ENCODE measurements around the gene ACTL9. TPM values are rescaled to one million over a fixed set of nuclear protein-coding genes. Genes with fewer than 3 reads are reported as not detected.

The ACTL9 gene
- total RNA-seq, 2 experiments from 2014 or later, result not detected

GRCh38 chr19:8696993-8697392 is 1.6 kb downstream of the ACTL9 start:
- no peaks in the 10 kb centered on the region for H3K9me3 Mint-ChIP-seq
- H3K4me3 Mint-ChIP-seq, result no peak overlapping the region
- H3K36me3 Mint-ChIP-seq, result no peaks in the 10 kb centered on the region
- H3K27me3 Mint-ChIP-seq, result peaks cover 12% of the 10 kb centered on the region
- no peak for DNase-seq
- H3K4me1 Mint-ChIP-seq, result peaks cover 22% of the 10 kb centered on the region
- H3K27ac Mint-ChIP-seq, result no peak overlapping the region

- no peaks in the 10 kb centered on the region for H3K9me3 Mint-ChIP-seq
- no peaks in the 10 kb centered on the region for H3K36me3 Mint-ChIP-seq
- no peak overlapping the region for H3K27ac Mint-ChIP-seq
- H3K4me1 Mint-ChIP-seq, result peaks cover 13% of the 10 kb centered on the region
- DNase-seq, result no peak
- H3K27me3 Mint-ChIP-seq, result peaks cover 12% of the 10 kb centered on the region
- H3K4me3 Mint-ChIP-seq, result no peak overlapping the region
Measured at GRCh38 chr19:8695911-8696310, 2.7 kb downstream of the ACTL9 start.

- H3K36me3 Mint-ChIP-seq, result no peaks in the 10 kb centered on the region
- H3K4me1 Mint-ChIP-seq, result peaks cover 10% of the 10 kb centered on the region
- H3K4me3 Mint-ChIP-seq, result no peak overlapping the region
- no peaks in the 10 kb centered on the region for H3K9me3 Mint-ChIP-seq
- peaks cover 12% of the 10 kb centered on the region for H3K27me3 Mint-ChIP-seq
- DNase-seq, result no peak
- H3K27ac Mint-ChIP-seq, result no peak overlapping the region
Measured at GRCh38 chr19:8695501-8695900, 3.1 kb downstream of the ACTL9 start.

DNA sequence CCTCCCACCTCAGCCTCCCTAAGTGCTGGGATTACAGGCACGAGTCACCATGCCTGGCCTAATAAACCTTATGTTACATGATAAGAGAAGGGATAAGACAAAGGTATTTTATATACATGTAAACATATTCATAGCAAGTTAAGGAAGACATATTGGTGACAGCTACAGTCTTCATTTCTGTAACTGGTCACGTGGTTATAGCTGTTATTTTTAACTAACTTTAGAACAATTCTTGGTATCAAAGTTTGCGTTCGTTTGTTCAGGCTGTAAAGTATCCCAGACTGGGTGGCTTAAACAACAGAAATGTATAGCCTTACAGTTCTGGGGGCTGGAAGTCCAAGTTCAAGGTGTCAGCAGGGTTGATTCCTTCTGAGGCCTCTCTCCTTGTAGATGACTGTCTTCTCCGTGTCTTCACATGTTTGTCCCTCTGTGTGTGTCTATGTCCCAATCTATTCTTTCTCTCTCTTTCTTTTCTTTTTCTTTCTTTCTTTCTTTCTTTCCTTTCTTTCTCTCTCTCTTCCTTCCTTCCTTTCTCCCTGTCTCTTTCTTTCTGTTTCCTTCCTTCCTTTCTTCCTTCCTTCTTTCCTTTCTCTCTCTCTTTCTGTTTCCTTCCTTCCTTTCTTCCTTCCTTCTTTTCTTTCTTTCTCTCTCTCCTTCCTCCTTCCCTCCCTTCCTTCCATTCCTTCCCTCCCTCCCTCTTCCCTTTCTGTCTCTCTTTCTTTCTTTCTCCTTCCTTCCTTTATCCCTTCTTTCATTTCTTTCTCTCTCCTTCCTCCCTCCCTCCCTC is 7.6 kb downstream of the ACTL9 start:
- H3K4me1 Mint-ChIP-seq, result peaks cover 3% of the 10 kb centered on the region
- H3K4me3 Mint-ChIP-seq, result no peak overlapping the region
- no peak overlapping the region for H3K27ac Mint-ChIP-seq
- H3K27me3 Mint-ChIP-seq, result peaks cover 4% of the 10 kb centered on the region
- no peaks in the 10 kb centered on the region for H3K36me3 Mint-ChIP-seq
- H3K9me3 Mint-ChIP-seq, result no peaks in the 10 kb centered on the region
- no peak for DNase-seq

GRCh38 chr19:8688930-8689329 is 9.7 kb downstream of the ACTL9 start:
- H3K4me3 Mint-ChIP-seq, result no peak overlapping the region
- no peaks in the 10 kb centered on the region for H3K9me3 Mint-ChIP-seq
- no peaks in the 10 kb centered on the region for H3K4me1 Mint-ChIP-seq
- H3K27ac Mint-ChIP-seq, result no peak overlapping the region
- no peak for DNase-seq
- no peaks in the 10 kb centered on the region for H3K36me3 Mint-ChIP-seq
- H3K27me3 Mint-ChIP-seq, result peaks cover 4% of the 10 kb centered on the region

- H3K9me3 Mint-ChIP-seq, result no peaks in the 10 kb centered on the region
- no peak overlapping the region for H3K4me3 Mint-ChIP-seq
- no peaks in the 10 kb centered on the region for H3K27me3 Mint-ChIP-seq
- H3K36me3 Mint-ChIP-seq, result no peaks in the 10 kb centered on the region
- H3K4me1 Mint-ChIP-seq, result peaks cover 4% of the 10 kb centered on the region
- no peak overlapping the region for H3K27ac Mint-ChIP-seq
- no peak for DNase-seq
Measured at GRCh38 chr19:8686549-8686948, 12.0 kb downstream of the ACTL9 start.

DNA sequence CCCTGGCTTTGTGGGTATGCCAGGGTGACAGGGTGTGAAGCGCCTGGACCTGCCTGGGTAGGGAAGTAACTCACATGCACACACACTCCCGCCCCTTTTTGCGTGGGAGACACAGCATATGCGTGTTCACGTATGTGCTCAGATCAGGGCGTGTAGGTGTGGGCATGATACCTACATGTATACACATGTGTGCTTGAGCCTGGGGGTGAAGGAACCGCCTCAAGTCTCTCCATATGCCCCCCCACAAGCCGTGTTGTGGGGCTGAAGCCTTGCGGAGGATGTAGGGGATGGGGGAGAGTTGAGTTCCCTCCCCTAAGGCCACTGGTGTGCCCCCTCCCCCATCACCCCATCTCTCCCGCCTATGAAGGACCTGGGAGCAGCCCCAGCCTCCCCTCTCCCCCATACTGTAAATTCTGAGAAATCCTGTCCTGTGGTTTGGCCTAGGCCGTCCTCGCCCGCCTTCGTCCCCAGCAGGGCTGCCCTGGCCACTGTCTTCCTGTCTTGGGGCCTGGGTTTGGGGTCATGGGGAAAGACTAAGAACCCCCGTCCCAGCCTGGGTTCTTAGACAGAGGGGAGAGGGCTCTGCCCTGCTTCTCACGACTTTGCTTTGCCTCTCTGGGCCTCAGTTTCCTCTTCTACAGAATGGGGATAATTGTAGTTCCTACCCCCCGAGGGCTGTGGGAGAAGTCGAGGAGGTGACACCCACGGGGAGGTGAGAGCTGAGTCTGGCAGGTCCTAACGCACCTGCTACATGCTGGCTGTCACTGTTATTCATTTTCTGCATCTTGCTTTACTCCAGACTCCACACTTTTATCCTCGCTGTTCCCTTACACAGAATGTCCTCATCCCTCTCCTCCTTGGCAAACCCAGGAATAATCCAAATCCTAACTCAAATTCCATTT is 14.3 kb downstream of the ACTL9 start:
- no peak overlapping the region for H3K27ac Mint-ChIP-seq
- no peak overlapping the region for H3K4me3 Mint-ChIP-seq
- no peak for DNase-seq
- H3K27me3 Mint-ChIP-seq, result no peaks in the 10 kb centered on the region
- no peaks in the 10 kb centered on the region for H3K36me3 Mint-ChIP-seq
- H3K9me3 Mint-ChIP-seq, result no peaks in the 10 kb centered on the region
- peaks cover 9% of the 10 kb centered on the region for H3K4me1 Mint-ChIP-seq

DNA sequence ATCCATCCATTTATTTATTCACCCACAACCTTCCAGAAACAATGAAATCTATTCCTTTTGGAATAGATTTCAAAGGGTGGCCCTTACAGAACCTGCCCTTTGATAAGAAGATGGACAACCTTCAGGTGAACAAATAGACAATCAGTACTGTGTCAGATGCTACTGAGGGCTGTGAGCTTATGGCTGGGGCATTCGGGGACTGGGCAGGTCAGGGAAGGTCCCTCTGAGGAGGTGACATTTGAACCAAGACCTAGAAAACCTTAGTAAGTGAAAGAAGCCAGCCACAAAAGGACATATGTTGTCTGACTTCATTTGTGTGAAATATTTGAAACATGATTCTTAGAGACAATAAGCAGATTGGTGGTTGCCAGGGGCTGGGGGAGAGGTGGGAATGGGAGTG is 15.7 kb downstream of the ACTL9 start:
- Mint-ChIP-seq H3K4me1 (peaks cover 9% of the 10 kb centered on the region), H3K36me3 (no peaks in the 10 kb centered on the region), H3K9me3 (peaks cover 3% of the 10 kb centered on the region), H3K27me3 (no peaks in the 10 kb centered on the region), H3K27ac (no peak overlapping the region), H3K4me3 (no peak overlapping the region)
- DNase-seq, result no peak

DNA sequence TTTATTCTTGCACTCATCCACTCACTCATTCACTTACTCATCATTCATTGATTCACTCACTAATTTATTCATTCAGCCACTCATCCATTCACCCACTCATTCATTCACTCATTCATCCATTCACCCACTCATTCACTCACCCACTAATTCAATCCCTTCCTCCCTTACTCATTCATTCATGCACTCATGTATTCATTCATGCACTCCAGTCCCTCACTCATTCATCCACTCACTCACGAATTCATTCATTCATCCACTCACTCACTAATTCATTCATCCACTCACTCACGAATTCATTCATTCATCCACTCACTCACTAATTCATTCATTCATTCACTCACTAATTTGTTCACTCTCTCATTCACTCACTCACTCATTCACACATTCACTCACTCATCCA is 16.1 kb downstream of the ACTL9 start:
- Mint-ChIP-seq H3K27me3 (no peaks in the 10 kb centered on the region), H3K27ac (no peak overlapping the region), H3K4me1 (peaks cover 9% of the 10 kb centered on the region), H3K9me3 (peaks cover 3% of the 10 kb centered on the region), H3K4me3 (no peak overlapping the region), H3K36me3 (no peaks in the 10 kb centered on the region)
- no peak for DNase-seq

GRCh38 chr19:8681345-8682029 is 17.1 kb downstream of the ACTL9 start:
- no peak overlapping the region for H3K27ac Mint-ChIP-seq
- no peak overlapping the region for H3K4me3 Mint-ChIP-seq
- peaks cover 3% of the 10 kb centered on the region for H3K9me3 Mint-ChIP-seq
- no peaks in the 10 kb centered on the region for H3K27me3 Mint-ChIP-seq
- peaks cover 9% of the 10 kb centered on the region for H3K4me1 Mint-ChIP-seq
- no peaks in the 10 kb centered on the region for H3K36me3 Mint-ChIP-seq
- DNase-seq, result no peak

- H3K4me1 Mint-ChIP-seq, result peaks cover 9% of the 10 kb centered on the region
Measured at GRCh38 chr19:8680676-8681344, 17.8 kb downstream of the ACTL9 start.

GRCh38 chr19:8678244-8678807 is 20.3 kb downstream of the ACTL9 start:
- DNase-seq, result no peak
- Mint-ChIP-seq H3K27me3 (no peaks in the 10 kb centered on the region), H3K4me1 (peaks cover 13% of the 10 kb centered on the region), H3K36me3 (no peaks in the 10 kb centered on the region), H3K4me3 (no peak overlapping the region), H3K27ac (no peak overlapping the region), H3K9me3 (peaks cover 3% of the 10 kb centered on the region)

More at GRCh38 chr19:8680676-8681344, 17.8 kb downstream of the ACTL9 start:
- H3K9me3 Mint-ChIP-seq, result peaks cover 3% of the 10 kb centered on the region
- H3K27ac Mint-ChIP-seq, result no peak overlapping the region
- no peaks in the 10 kb centered on the region for H3K36me3 Mint-ChIP-seq
- no peaks in the 10 kb centered on the region for H3K27me3 Mint-ChIP-seq
- H3K4me3 Mint-ChIP-seq, result no peak overlapping the region
- DNase-seq, result no peak

GRCh38 chr19:8675066-8675465 is 23.5 kb downstream of the ACTL9 start:
- Mint-ChIP-seq H3K4me3 (no peak overlapping the region), H3K27ac (no peak overlapping the region), H3K27me3 (no peaks in the 10 kb centered on the region), H3K36me3 (no peaks in the 10 kb centered on the region), H3K9me3 (peaks cover 3% of the 10 kb centered on the region), H3K4me1 (peaks cover 11% of the 10 kb centered on the region)
- DNase-seq, result no peak

DNA sequence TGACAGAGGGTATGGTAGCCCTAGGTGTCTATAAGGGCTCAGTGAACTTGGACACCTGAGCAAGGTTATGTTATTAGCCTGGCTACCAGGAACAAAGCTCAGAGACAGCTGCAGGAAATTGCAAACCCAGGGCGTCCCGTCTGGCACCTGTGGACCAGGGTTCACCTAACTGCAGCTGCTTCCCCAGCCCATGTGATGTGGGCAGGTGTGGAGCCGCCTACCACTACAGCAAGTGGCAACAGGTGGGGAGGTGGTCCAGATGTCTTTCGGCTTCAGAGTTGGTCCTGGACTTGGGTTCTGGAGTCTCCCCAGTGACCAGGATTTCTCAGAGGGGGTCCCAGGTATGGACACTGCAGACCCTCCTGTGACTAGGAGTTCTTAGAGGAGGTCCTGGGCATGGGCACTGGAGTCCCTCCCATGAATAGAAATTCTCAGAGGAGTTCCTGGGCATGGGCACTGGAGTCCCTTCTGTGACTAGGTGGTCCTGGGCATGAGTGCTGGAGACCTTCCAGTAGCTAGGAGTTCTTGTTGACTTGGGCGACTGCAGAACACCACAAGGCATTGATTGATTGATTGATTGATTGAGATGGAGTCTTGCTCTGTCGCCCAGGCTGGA is 25.2 kb downstream of the ACTL9 start:
- Mint-ChIP-seq H3K36me3 (no peaks in the 10 kb centered on the region), H3K27ac (no peak overlapping the region), H3K4me1 (peaks cover 13% of the 10 kb centered on the region)

More for the DNA sequence above, 25.2 kb downstream of the ACTL9 start:
- DNase-seq, result no peak
- no peaks in the 10 kb centered on the region for H3K27me3 Mint-ChIP-seq
- H3K9me3 Mint-ChIP-seq, result peaks cover 4% of the 10 kb centered on the region
- no peak overlapping the region for H3K4me3 Mint-ChIP-seq

Measured in activated naive CD8-positive, alpha-beta T cell treated with anti-CD3 and anti-CD28 coated beads for 36 hours (primary cell).